ENCODE results near the gene NRBP1. TPM values are rescaled to one million over a fixed set of nuclear protein-coding genes. Genes with fewer than 3 reads are reported as not detected.

Gene NRBP1
- total RNA-seq (ENCODE audit: low replicate concordance) = 40.1 and 118 TPM in 2 replicates

DNA sequence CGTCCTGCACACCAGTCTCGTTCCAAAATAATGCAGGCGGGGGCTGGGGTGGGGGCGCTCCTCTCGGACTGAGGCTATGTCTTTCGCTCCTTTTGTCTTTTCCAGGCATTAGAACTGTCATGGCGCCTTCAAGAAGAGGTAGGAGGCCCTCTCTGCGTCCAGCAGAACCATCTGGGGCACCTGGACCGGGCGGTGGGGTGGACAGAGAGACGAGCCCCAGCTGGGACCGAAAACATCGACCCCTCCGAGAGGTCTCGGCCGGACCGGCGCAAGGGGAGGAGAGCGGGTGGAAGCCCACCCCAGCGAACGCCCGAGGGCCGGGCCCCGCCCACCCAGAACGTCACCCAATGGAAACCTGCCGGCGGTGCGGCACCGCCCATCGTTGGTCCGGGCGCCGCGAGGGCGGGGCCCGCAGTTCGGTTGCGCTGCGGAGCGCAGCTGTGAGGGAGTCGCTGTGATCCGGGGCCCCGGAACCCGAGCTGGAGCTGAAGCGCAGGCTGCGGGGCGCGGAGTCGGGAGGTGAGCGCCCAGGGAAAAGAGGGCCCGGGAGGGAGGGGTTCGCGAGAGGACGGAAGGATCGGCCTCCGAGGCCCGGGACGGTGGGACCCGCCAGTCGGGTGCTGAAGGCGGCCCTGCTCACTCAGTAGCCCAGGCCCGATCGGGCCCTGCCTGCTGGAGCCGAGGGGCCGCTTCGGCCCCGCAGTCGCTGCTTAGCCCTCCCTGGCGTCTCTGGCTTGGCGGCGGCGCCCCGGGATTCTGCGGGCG is at the start of gene NRBP1:
Gene NRBP1, plus strand, starts transcription at position 419 of the 765 bp plus-strand sequence. CDS start 4,643 bp downstream, outside the sequence.
- peak within 1 kb of the TSS; percentile 83 for H3K4me3 ChIP-seq (ENCODE audit: low read depth, low read length)
- peak; percentile 84 for DNase-seq (ENCODE audit: low read depth)
- TF ChIP-seq, protein P1, sequence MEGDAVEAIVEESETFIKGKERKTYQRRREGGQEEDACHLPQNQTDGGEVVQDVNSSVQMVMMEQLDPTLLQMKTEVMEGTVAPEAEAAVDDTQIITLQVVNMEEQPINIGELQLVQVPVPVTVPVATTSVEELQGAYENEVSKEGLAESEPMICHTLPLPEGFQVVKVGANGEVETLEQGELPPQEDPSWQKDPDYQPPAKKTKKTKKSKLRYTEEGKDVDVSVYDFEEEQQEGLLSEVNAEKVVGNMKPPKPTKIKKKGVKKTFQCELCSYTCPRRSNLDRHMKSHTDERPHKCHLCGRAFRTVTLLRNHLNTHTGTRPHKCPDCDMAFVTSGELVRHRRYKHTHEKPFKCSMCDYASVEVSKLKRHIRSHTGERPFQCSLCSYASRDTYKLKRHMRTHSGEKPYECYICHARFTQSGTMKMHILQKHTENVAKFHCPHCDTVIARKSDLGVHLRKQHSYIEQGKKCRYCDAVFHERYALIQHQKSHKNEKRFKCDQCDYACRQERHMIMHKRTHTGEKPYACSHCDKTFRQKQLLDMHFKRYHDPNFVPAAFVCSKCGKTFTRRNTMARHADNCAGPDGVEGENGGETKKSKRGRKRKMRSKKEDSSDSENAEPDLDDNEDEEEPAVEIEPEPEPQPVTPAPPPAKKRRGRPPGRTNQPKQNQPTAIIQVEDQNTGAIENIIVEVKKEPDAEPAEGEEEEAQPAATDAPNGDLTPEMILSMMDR (IDR thresholded peaks at IDR 0.05; ENCODE audit: insufficient read depth, low read length) = no peak

DNA sequence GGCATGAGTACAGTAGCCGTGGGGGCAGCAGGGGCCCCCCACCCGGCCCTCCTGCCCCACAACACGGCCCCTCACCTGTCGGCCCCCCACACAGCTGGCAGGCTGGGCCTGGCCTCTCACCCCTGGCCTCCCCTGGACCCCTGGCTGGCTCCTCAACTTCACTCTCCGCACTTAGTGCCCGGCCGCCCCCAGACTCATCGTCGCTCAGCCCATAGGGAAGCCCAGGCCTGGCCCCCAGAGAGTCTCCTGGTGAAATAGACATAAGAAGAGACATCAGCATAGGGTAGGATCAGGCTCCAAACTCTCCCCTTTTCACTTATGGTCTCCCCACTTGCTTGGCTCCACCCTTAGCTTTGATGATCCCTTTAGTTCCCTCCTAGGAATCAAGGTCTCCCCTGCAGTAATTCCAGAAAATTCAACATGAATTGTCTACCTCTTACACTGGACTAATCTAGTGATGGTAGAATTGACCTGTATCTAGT is 49.6 kb upstream of the NRBP1 start:
- DNase-seq (ENCODE audit: low read depth) = no peak
- peak overlapping the region; percentile 88 for H3K4me3 ChIP-seq (ENCODE audit: low read depth, low read length)
- TF ChIP-seq, protein P1 (IDR thresholded peaks at IDR 0.05; ENCODE audit: insufficient read depth, low read length) = no peak

DNA sequence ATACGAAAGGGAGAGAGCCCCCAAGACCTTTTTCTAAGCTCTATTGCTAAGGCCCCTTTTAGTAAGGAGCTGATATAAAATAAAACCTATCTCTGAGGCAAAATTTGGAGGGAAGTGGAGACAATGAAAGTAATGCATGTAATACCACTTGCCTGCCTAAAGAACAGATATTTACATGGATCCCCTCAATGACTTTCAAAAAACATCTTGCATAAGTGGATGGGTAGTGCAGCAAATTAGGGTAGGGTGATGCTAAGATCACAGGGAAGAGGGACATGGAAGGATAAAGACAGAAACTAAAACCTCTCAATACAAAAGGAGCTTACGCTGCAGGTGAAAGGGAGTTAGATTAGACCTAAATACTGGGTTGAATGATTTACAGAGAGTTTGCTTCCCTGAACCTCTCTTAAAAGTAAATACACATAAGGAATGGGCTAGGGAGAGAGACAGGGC is 49.0 kb upstream of the NRBP1 start:
- TF ChIP-seq, protein P1 (IDR thresholded peaks at IDR 0.05; ENCODE audit: insufficient read depth, low read length) = no peak
- peak overlapping the region; percentile 88 for H3K4me3 ChIP-seq (ENCODE audit: low read depth, low read length)
- peak; percentile 25 for DNase-seq (ENCODE audit: low read depth)

DNA sequence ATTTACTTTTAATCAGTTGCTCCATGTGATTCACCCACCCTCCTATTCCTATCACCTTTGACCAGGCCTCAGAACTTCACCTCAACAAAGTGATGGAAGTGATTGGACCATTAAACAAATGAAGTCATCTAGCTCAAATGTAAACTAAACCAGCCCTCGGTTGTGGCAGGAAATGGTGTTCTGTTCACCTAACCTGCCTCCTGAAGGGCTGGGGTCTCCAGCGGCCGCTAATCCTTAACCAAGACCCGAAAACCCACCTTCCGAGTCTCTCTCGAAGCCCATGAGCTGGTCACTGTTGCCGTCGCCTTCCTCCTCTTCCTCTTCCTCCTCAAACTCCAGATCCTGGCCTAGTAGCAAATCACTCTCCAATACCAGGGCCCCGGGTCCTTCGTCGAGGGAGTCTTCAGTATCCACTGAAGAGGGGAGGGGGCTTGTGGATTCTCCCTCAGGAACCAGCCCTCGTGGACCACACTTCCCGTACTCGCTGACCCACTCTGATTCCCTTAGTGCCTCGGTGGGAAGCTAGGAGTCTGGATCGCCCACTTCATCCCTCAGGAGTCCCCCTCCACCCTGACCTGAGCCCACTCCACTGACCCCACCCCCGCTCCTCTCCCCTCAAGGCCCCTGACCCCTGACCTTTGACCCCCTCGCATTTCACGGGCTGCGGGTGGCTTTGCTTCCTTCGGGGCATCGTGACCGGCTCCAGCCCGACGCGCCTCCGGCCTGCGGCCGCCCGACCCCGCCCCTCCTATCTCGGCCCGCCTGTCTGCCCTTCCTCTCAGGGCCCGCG is 48.4 kb upstream of the NRBP1 start:
- TF ChIP-seq, protein P1 (IDR thresholded peaks at IDR 0.05; ENCODE audit: insufficient read depth, low read length) = no peak
- DNase-seq (ENCODE audit: low read depth) = peak; percentile 35
- H3K4me3 ChIP-seq (ENCODE audit: low read depth, low read length) = peak overlapping the region; percentile 88

DNA sequence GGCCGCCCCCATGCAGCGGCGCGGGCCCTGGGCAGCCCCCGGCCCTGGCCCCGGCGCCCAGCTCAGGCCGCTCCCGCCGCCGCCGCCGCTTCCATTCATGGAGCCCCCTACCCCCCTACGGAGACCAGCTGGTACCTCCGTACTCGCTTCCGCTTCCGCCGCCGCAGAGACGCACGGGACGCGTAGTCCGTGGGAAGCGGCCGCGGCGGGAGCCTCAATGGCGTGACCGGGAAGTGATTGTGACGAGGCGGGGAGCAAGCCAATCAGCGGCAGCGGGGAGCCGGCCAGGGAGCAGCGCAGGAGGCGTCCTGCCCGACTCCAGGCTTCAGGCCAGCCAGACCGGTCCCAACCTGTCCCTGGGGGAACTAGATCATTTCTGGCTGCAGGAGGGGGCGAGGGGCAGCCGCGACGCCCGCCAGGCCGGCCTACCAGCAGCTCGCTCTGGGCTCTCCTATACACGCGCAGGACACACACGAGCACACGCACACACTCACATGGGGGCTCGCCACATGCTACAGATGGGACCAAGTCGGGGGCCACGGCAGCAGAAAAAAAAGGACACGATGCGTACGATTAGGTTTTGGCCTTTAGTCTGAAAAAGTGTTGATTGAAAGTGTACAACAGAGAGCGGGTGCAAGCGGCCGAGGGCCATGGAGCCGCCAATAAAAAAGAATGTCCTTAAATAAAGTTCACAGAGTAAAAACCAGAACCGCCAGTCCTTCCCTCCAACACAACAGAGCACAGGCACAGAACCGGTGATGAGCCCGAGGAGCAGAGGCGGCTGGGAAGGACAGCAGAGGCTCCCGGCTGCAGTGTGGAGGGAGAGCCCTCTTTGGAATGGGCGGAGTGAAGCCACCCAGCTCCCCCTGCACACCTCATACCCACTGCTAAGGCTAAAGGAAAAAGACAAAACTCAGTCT is 47.5 kb upstream of the NRBP1 start, which contains the start of gene ZNF513:
Gene ZNF513, minus strand, starts transcription at position 109 of the 920 bp plus-strand sequence. CDS start 208 bp downstream, outside the sequence.
- TF ChIP-seq, protein P1 (IDR thresholded peaks at IDR 0.05; ENCODE audit: insufficient read depth, low read length) = no peak
- DNase-seq (ENCODE audit: low read depth) = peak; percentile 93
- peak within 1 kb of the TSS; percentile 88 for H3K4me3 ChIP-seq (ENCODE audit: low read depth, low read length)
